DND-41 (cell line): ENCODE results near the gene LRPPRC.

Source experiments
- ATAC-seq: fragments of 200-7000 bp; cut with Tn5 transposase; 3 replicates; pipeline ENCODE4 v1.9.1; 2021; ENCODE audit warnings: low read depth; ENCODE audit not compliant: insufficient read depth
- DNase-seq: peaks from one replicate; pipeline ENCODE4 v3.0.0-alpha.2; 2020
- H2AFZ ChIP-seq: 2 replicates; pipeline ENCODE4 v1.6.0; 2012; ENCODE audit warnings: low read depth, low read length
- H3K27ac ChIP-seq: 2 replicates; pipeline ENCODE4 v1.5.1; 2012; ENCODE audit warnings: low read length, inconsistent platforms
- H3K27me3 ChIP-seq: fragments of 200-600 bp; sonication (generic); 2 replicates; pipeline ENCODE4 v1.6.0; 2012; ENCODE audit warnings: low read length, mild to moderate bottlenecking, inconsistent platforms; ENCODE audit not compliant: insufficient read depth, poor library complexity
- H3K36me3 ChIP-seq: 2 replicates; pipeline ENCODE4 v1.5.1; 2012; ENCODE audit warnings: low read length, inconsistent platforms; ENCODE audit not compliant: insufficient read depth
- H3K4me1 ChIP-seq: 2 replicates; pipeline ENCODE4 v1.5.1; 2012; ENCODE audit warnings: mild to moderate bottlenecking, low read length; ENCODE audit not compliant: insufficient read depth
- H3K4me2 ChIP-seq: 2 replicates; pipeline ENCODE4 v1.6.0; 2012; ENCODE audit warnings: mild to moderate bottlenecking, moderate library complexity, low read length, inconsistent platforms; ENCODE audit not compliant: insufficient read depth
- H3K4me3 ChIP-seq, 2 experiments: fragments of 200-600 bp in 1 of 2; shearing (Covaris generic) in 1 of 2; 2 replicates each; pipeline ENCODE4 v1.5.1; 2012 to 2016; ENCODE audit warnings: inconsistent platforms in 2 of 2, low read length in 2 of 2, mild to moderate bottlenecking in 2 of 2, low read depth in 1 of 2, moderate library complexity in 1 of 2
- H3K79me2 ChIP-seq: 2 replicates; pipeline ENCODE4 v1.6.0; 2012; ENCODE audit warnings: low read length, inconsistent platforms; ENCODE audit not compliant: insufficient read depth
- H3K9ac ChIP-seq: 2 replicates; pipeline ENCODE4 v1.6.0; 2012; ENCODE audit warnings: low read depth, mild to moderate bottlenecking, inconsistent platforms, low read length, moderate library complexity
- H3K9me3 ChIP-seq: 2 replicates; pipeline ENCODE4 v1.5.1; 2012; ENCODE audit warnings: low read length, moderate library complexity, mild to moderate bottlenecking, inconsistent platforms; ENCODE audit not compliant: insufficient read depth, severe bottlenecking
- H4K20me1 ChIP-seq: 2 replicates; pipeline ENCODE4 v1.6.0; 2012; ENCODE audit warnings: low read length; ENCODE audit not compliant: insufficient read depth
- CTCF ChIP-seq: IDR thresholded peaks from 2 replicates; pipeline ENCODE4 v1.5.1; 2012; ENCODE audit warnings: borderline replicate concordance, low read length, moderate library complexity, mild to moderate bottlenecking; ENCODE audit not compliant: poor library complexity, severe bottlenecking; ENCODE audit errors: extremely low read depth
- EZH2 ChIP-seq: IDR thresholded peaks from 3 replicates; pipeline ENCODE4 v1.6.1; 2012; ENCODE audit warnings: borderline replicate concordance, low read depth, mild to moderate bottlenecking, moderate library complexity, low read length, inconsistent platforms; ENCODE audit not compliant: severe bottlenecking

Gene LRPPRC

DNA sequence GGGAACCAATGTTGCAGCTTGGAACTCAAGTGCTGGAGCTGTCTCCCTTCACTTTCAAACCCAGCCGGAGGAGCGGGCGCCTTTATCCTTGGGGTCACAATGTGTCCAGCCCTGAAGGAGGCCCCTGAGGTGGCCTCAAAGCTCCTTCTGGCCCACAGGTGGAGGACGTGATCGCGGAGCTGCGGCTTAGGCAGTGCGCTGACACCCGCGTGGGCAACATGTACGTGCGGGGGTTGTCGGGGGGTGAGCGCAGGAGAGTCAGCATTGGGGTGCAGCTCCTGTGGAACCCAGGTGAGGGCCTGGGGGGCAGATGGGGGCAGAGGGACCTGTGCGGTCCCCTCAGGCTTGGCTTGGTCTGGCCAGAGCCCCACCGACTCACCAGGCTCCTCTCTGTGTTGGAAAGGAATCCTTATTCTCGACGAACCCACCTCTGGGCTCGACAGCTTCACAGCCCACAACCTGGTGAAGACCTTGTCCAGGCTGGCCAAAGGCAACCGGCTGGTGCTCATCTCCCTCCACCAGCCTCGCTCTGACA lies 143.5 kb downstream of the LRPPRC start:
- no peak overlapping the region for H3K4me3 ChIP-seq
- H3K27me3 ChIP-seq, result peaks cover 4% of the 10 kb centered on the region
- H3K79me2 ChIP-seq, result no peaks in the 10 kb centered on the region
- no peaks in the 10 kb centered on the region for H3K36me3 ChIP-seq
- H4K20me1 ChIP-seq, result no peaks in the 10 kb centered on the region
- no peak overlapping the region for H3K27ac ChIP-seq
- TF ChIP-seq EZH2 (no peak), CTCF (no peak)
- no peak for DNase-seq
- H3K4me2 ChIP-seq, result no peak overlapping the region
- H3K9me3 ChIP-seq, result no peaks in the 10 kb centered on the region
- no peak overlapping the region for H2AFZ ChIP-seq
- H3K9ac ChIP-seq, result no peak overlapping the region
- no peak for ATAC-seq
- no peaks in the 10 kb centered on the region for H3K4me1 ChIP-seq

DNA sequence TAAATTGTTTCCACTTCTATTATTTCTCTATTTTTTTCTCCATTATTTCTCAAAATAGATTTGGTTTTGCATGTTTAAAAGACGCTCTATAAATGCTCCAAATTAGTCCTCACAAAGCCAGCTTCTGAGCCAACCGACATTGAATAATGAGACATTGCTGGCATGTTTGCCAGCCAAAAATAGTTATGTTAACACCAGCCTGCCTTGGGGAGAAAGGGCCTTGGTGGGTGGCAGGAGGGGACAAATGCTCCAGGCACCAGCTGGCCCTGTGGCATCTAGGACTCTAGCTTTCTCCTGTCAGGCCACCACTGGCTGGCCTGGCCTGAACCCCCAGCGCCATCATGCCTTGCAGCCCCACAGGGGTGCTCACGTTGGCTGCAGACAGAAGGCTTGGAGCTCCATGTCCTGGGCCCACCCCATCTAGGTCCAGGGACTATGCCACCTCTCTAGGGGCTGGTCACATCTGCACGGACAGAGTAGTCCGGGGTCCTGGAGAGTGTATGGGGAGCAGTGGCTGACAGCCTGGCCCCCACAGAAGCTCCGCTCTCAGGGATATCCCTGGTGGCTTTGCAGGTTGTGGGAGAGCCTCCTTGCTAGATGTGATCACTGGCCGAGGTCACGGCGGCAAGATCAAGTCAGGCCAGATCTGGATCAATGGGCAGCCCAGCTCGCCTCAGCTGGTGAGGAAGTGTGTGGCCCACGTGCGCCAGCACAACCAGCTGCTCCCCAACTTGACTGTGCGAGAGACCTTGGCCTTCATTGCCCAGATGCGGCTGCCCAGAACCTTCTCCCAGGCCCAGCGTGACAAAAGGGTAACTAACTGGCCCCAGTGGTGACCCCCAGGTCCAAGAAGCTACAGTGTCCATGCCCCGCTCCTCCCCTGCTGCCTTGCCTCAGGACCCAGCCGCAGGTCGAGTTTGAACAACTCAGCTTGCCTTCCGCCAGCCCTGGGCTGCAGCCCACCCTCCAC lies 144.5 kb downstream of the LRPPRC start:
- H3K4me1 ChIP-seq, result no peaks in the 10 kb centered on the region
- H4K20me1 ChIP-seq, result no peaks in the 10 kb centered on the region
- ATAC-seq, result no peak
- H2AFZ ChIP-seq, result no peak overlapping the region
- DNase-seq, result no peak
- no peak overlapping the region for H3K4me3 ChIP-seq
- H3K27me3 ChIP-seq, result peaks cover 6% of the 10 kb centered on the region
- H3K9ac ChIP-seq, result no peak overlapping the region
- H3K79me2 ChIP-seq, result no peaks in the 10 kb centered on the region
- no peak overlapping the region for H3K27ac ChIP-seq
- H3K9me3 ChIP-seq, result no peaks in the 10 kb centered on the region
- TF ChIP-seq EZH2 (no peak), CTCF (no peak)
- no peak overlapping the region for H3K4me2 ChIP-seq
- H3K36me3 ChIP-seq, result no peaks in the 10 kb centered on the region

DNA sequence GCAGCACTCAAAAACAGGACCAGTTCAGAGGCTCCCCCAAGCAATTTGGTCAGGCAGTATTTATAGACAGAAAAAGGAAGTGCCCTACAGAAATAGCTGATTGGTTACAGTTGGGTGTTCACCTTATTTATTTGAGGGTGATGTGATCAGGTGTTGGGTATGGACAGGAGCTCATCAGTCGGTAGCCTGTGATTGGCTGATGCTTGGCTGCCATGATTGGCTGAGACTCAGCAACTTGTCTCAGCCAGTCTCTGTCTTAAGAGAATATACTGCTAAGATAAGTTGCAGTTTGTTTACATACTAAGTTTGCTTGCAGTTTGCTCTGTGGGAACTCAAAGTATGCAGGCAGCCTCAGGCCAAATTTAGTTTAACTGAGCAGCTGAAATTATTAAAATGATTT lies 147.6 kb downstream of the LRPPRC start:
- DNase-seq (no peak), ATAC-seq (no peak)

More for the DNA sequence above, 147.6 kb downstream of the LRPPRC start:
- H4K20me1 ChIP-seq, result no peaks in the 10 kb centered on the region
- H3K9me3 ChIP-seq, result no peaks in the 10 kb centered on the region
- H3K4me3 ChIP-seq, result no peak overlapping the region
- no peak for TF ChIP-seq CTCF
- no peak for TF ChIP-seq EZH2
- H3K79me2 ChIP-seq, result no peaks in the 10 kb centered on the region
- H3K4me2 ChIP-seq, result no peak overlapping the region
- H2AFZ ChIP-seq, result no peak overlapping the region
- H3K4me1 ChIP-seq, result no peaks in the 10 kb centered on the region
- no peak overlapping the region for H3K9ac ChIP-seq
- H3K27me3 ChIP-seq, result peaks cover 4% of the 10 kb centered on the region
- H3K27ac ChIP-seq, result no peak overlapping the region
- H3K36me3 ChIP-seq, result no peaks in the 10 kb centered on the region
